ENCODE results near the gene MDN1.
"Not testable (repeated sequence)": the region's sequence is repeated elsewhere in the genome, so short reads cannot be mapped to it uniquely, and the experiment has no call there.

The MDN1 gene

GRCh38 chr6:89768324-89768723 is 51.3 kb downstream of the MDN1 start:
- no peak for DNase-seq

- no peak for DNase-seq
Measured at GRCh38 chr6:89763550-89763949, 56.0 kb downstream of the MDN1 start.

GRCh38 chr6:89758830-89759229 is 60.8 kb downstream of the MDN1 start:
- no peak for DNase-seq

- no peak for DNase-seq
Measured at GRCh38 chr6:89750338-89750737, 69.3 kb downstream of the MDN1 start.

- no peak for DNase-seq
Measured at GRCh38 chr6:89749918-89750317, 69.7 kb downstream of the MDN1 start.

GRCh38 chr6:89745716-89746115 is 73.9 kb downstream of the MDN1 start:
- no peak for DNase-seq

GRCh38 chr6:89745096-89745495 is 74.5 kb downstream of the MDN1 start:
- no peak for DNase-seq

GRCh38 chr6:89736893-89737292 is 82.7 kb downstream of the MDN1 start:
- no peak for DNase-seq

- no peak for DNase-seq
Measured at GRCh38 chr6:89734526-89734925, 85.1 kb downstream of the MDN1 start.

- no peak for DNase-seq
Measured at GRCh38 chr6:89731924-89732567, 87.5 kb downstream of the MDN1 start.

- not testable (repeated sequence) for DNase-seq
Measured at GRCh38 chr6:89731262-89731661, 88.3 kb downstream of the MDN1 start.

- no peak for DNase-seq
Measured at GRCh38 chr6:89729818-89730217, 89.8 kb downstream of the MDN1 start.

- no peak for DNase-seq
Measured at GRCh38 chr6:89727501-89727900, 92.1 kb downstream of the MDN1 start.

- no peak for DNase-seq
Measured at GRCh38 chr6:89724981-89725380, 94.6 kb downstream of the MDN1 start.

- no peak for DNase-seq
Measured at GRCh38 chr6:89723046-89723445, 96.5 kb downstream of the MDN1 start.

- DNase-seq, result no peak
Measured at GRCh38 chr6:89716532-89716931, 103.1 kb downstream of the MDN1 start.

- DNase-seq, result no peak
Measured at GRCh38 chr6:89711801-89712200, 107.8 kb downstream of the MDN1 start.

GRCh38 chr6:89708316-89708715 is 111.3 kb downstream of the MDN1 start:
- no peak for DNase-seq

GRCh38 chr6:89707766-89708165 is 111.8 kb downstream of the MDN1 start:
- no peak for DNase-seq

- DNase-seq, result no peak
Measured at GRCh38 chr6:89706121-89706520, 113.5 kb downstream of the MDN1 start.

- DNase-seq, result peak; percentile 19 to 47
Measured at GRCh38 chr6:89703292-89703691, 116.3 kb downstream of the MDN1 start.

- no peak for DNase-seq
Measured at GRCh38 chr6:89702349-89702748, 117.2 kb downstream of the MDN1 start.

GRCh38 chr6:89695667-89696066 is 123.9 kb downstream of the MDN1 start:
- no peak for DNase-seq

- DNase-seq, result no peak
Measured at GRCh38 chr6:89694428-89694827, 125.2 kb downstream of the MDN1 start.

- DNase-seq, result no peak
Measured at GRCh38 chr6:89693207-89693606, 126.4 kb downstream of the MDN1 start.

- no peak for DNase-seq
Measured at GRCh38 chr6:89692256-89692655, 127.3 kb downstream of the MDN1 start.
